GM21737 (cell line): ENCODE results near the gene TAB2.
"Not testable (repeated sequence)": the region's sequence is repeated elsewhere in the genome, so short reads cannot be mapped to it uniquely, and the experiment has no call there.

ENCODE experiments used
- ATAC-seq: cut with Tn5 transposase; IDR thresholded peaks from one replicate; pipeline ENCODE4 v1.9.1; 2021; ENCODE audit warnings: mild to moderate bottlenecking, moderate library complexity; ENCODE audit not compliant: unreplicated experiment

TAB2 gene

DNA sequence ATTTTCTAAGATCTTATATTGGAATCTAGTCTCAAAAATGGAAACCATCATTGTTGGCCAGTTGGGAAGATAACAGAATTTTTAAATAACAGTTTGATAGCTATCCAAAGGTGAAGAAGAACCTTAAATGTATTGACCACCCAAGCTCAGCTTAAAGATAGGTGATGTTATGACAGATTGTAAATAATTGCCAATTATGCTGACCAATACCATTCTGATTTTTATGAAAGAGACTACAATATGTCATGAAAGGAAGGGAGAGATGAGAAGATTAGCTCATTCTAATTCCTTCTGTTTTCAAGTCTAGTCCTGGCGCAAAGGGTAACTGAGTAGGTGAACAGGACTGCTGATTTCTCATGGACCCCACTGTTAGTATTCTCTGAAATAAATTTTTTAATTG is 5.7 kb upstream of the TAB2 start:
- ATAC-seq, result no peak

DNA sequence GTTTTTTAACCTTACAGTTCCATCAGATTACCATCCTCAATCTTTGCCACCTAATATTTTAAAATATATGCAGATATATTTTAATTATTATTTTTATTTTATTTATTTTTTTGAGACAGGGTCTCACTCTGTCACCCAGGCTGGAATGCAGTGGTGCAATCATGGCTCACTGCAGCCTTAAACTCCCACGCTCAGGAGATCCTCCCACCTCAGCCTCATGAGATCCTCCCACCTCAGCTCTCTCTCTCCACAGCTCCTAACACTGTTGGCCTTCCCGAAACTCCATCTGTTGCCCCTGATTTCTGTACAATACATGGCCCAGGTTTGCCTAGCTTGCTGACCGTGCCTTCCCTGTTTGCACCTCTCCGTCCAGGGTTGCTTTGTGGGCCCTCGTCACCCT is 4.4 kb upstream of the TAB2 start:
- no peak for ATAC-seq

DNA sequence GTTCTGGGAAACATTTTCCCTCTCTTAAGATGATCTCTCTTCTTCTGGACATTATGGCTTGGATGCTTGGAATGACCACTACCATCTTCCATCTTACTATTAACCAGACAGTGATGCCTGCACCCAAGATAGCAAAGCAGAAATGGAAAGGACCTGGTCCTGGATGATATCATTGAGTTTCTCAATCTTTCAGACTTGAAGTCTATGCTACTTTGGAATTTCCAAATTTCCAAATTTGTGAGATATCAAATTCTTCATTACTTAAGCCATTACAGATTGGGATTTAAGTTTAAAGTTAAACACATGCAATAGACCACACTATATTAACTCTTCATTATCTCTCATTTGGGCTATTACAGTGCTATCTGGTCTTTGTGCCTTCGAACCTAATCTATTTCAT is 3.7 kb upstream of the TAB2 start:
- ATAC-seq, result no peak

DNA sequence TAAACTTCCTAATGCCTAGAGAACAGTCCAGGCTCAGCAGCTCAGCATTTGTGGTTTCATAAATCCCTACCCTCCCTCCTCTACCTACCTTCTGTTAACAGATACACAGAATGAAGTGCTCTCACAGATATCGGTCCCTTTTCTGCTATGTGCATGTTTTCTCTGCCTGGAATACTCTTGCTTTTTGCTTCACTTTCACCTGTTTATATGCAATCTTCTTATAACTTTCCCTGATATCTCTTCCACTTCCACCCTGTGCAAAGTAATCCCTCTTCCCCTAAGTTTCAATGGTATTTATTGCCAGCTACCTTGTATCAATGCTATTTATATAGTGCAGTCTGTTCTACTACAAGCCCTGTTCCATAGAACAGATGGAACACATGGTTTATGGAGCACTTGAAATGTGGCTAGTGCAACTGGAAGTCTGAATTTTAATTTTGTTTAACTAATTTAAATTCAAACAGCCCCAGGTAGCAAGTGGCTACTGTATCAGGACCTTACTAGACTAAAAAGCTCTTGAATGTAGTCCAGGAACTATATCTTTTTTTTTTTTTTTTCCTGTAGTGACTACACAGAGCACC is 3.1 kb upstream of the TAB2 start:
- ATAC-seq, result no peak

DNA sequence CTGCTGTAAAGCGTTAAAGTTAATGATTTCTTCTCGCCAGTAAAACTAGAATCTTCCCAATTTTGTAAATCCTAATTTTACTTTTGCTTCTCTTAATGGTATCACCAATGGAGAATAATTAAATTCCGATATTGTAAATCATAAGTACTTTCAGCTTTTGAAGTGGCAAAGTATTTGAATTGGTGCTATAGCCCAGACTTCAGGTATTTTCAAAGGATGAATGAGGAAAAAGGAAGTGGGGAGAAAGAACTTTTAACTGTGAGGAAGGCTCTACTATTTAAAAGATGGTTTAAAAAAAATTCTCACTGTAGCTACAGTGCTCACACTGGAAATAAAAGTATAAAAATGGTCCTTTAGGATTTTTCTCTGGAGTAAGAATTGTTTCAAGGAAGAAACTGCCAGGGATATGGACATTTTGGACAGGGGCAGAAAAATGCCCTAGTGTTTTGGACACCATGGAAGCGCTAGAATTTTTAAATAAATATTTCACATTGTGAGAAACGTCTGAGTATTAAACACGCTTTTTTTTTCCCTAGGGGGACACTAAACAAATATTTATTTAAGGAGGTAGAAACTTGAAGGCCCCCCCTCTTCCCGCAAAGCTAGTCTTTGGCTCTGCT is 1.3 kb upstream of the TAB2 start:
- ATAC-seq, result no peak

DNA sequence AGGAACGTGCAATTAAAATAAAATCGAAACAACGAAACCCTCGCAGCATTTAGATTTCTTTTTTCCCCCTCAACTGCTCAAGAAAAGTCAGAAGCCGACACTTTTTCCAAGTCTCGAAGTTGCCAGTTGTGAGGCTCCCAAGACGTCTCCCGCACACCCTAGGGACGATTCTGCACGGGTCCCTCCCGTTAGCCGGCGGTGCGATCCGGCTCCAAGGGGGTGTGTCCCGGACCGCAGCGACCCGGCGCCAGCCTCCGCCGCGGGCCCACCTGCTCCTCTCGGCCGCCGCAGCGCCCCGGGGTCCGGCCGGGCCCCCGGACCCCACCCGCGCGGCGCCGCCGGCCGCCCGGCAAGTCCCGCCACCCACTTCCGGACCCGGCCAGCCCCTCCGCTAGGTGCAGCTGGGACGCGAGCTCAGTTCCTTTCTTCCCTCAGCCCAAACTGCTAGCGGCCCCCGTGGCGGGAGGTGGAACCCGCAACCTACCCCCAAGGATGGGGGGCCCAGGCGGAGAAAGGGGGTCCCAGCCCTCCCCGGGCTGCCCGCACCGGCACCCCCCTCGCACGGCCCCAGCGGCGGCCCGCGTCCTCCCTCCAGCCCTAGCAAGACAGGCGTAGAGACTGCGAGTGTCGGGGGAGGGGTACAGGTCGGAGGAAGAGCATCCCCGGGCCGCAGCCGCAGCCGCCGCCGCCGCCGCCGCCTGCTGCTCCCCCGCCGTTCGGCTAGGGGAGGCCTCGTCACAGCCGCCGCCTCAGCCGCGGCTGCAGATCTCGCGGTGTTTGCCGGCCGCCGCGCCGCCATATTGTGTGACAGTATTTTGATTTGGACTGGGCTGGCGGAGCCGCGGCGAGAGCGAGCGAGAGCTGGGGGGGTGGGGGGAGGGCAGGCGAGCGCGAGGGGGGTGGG is 520 bp upstream of the TAB2 start:
- peak; percentile 70 for ATAC-seq

DNA sequence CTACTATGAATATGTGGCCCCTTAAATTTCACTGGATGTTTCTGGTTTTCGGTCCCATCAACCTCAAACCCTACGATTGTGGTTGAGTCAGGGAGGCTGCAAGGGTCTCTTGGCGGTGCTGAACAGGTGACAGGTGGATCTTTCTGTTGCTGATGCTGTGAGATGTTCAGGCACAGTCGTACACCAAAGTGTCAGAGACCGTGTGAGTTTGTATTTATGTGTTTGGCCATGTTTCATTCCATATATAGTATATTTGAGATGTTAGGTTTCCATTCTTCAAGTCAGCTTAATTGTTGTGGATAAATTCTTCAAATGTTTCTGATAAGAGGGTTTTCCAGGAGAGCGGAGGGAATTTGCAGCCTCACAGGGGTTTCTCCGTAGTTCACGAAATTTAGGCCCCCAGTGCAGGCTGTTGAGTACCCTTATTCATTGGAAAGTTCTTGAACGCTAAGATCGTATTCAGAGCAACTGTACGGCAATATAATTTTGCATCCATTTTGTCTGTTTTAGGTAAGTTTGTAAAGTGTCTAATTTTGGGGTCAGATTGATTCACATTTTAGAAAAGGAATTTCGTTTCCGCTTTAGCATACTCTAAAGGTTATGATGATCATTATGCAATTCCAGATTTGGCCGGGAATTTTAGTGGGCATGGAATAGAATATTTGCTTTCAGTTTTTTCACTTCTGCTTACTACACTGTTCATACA is 1.2 kb downstream of the TAB2 start:
- ATAC-seq, result peak; percentile 20

DNA sequence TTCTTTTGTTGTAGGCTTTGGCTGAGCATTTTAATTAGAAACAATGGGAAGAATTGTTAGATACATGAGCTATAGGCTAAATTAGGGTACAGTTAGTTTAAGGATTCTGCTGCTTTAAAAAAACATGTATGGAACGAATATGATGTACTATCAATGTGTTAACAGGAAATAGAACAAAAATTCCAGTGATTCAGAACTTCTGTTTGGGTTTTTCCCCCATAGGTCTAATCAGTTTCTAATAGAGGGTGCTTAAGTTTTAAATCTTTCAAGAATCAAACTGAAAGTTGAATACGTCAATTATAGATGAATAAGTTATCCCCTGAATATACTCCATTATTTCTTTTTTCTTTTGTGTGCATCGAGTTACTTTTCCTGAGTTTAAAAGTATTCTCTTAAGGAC is 1.9 kb downstream of the TAB2 start:
- ATAC-seq, result no peak

DNA sequence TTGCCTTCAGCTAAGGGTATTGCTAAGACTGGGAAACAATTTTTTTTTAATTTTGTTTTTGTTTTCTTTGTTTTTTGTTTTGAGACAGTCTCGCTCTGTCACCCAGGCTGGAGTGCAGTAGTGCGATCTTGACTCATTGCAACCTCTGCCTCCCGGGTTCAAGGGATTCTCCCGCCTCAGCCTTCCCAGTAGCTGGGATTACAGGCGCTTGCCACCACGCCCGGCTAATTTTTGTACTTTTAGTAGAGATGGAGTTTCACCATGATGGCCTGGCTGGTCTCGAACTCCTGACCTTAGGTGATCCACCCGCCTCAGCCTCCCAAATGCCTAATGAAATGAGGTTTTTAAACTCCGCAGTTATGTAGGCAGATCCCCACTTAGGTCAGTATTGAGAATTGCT is 2.5 kb downstream of the TAB2 start:
- ATAC-seq, result not testable (repeated sequence)

DNA sequence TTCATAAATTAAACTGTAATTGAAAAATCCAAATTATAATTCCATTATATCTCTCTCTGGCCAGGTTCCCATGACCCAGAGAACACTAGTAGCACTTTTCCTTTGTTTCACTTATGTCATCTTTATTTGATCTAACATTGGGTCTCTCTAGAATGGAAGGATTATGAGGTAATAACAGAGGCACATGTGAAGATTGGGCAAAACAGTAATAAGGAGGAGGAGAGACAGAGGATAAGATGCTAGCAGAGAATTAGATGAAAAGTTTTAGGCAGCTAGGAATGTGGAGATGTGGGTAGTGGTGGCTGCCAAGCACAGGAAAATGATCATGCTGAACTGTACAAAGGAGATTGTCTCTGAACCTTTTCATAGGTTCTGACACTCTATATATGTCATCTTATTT is 3.3 kb downstream of the TAB2 start:
- no peak for ATAC-seq

DNA sequence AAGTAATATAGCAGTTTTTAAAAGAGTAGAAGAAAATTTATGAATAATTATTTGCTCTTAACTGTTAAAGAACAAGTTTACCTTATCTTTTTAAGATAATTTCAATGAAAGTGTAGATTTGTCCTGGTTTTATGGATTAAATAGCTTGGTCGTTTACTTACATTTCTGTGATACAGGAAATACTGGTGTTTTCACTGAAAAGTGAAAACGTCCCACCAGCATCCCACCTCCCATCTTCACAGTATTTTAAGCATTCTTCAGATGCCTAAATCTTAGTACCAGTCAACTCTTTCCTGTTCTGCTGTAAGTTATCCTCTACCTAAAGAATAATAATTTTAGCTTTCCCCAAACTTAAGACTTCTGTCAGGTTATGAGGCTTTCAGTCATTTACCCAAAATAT is 5.8 kb downstream of the TAB2 start:
- ATAC-seq, result no peak

DNA sequence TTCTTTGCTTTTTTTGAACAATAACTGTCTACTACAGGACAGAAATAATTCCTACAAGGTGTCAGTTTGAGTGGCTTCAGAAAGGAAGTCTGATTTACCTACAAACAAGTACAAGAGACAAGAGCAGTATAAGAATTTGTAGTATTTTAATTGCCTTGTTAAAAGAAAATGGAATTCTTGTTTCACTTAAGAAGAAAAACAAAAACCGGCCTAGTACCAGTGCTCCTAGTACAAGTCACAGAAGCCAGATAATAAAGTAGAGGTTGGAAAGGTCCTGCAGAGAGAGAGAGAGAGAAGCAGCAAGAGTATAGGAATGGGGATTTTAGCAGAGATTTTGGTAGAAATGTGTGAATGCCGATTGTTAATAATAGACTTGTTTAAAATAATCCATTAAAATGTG is 6.4 kb downstream of the TAB2 start:
- ATAC-seq, result no peak

DNA sequence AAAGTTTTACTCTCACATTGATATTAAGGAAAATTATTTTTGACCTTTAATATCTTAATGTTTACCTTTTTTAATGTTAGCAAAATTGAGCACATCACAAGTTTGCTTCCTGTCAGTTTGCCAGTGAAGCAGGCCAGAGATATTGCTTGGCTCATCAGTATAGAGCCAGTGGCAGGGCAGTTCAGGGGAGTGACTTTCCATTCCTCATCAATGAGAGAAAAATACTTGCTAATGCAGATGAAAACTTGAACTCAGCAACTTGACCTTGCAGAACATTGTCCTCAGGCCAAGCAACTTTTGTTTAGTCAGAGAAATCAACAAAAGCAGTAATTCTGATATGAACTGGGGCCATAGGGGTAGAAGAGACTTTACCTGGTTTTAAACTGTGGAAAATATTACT is 6.9 kb downstream of the TAB2 start:
- ATAC-seq, result no peak

DNA sequence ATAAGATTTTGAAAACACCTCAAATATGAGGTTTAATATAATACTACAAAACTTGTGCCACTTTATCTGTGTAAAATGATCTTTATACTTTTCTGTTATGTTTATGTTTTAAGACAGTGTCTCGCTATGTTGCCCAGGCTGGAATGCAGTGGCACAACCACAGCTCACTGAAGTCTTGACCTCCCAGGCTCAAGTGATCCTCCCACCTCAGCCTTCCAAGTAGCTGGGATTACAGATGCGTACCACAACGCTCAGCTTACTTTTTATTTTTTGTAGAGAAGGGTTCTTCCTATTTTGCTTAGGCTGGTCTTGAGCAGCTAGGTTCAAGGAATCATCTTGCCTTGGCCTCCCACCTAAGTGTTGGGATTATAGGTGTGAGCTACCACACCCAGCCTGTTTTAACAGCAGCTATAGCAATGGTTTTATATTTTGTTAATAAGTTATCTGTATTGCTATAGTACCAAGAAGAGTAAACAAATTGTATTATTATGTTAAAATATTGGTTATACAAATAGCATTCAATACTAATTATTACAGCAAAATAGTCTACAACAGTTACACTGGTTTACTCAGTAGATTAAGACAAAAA is 8.2 kb downstream of the TAB2 start:
- no peak for ATAC-seq

DNA sequence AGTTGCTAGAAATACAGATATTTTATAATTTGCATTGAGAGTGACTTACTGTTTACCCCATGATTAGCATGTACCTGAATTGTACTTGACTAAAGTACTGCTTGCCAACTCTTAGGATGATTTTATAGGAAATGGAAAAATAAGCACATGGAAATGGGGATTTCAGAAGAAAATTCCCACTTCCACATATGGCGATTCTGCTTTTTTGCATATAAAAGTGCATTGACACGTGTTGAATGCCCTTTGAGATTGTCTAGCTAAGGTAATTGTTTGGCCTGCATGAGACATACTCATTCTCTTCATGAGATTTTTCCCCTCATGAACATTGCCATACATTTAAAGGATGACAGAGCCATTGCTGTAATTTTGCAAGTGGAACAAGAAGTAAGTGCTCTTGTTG is 10.1 kb downstream of the TAB2 start:
- ATAC-seq, result no peak

DNA sequence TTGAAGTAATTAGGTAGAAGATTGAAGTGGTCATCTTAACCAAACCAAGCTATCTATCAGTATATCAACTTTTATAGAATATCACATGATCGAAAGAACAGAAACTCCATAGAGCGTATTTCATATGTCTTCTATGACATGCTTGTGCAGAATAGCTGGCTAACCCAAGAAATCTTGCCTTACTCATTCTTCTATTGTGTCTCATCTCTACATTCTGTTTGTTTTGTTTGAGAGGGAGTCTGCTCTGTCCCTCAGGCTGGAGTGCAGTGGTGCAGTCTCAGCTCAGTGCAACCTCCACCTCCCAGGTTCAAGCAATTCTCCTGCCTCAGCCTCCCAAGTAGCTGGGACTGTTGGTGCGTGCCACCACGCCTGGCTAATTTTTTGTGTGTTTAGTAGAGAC is 10.6 kb downstream of the TAB2 start:
- no peak for ATAC-seq

DNA sequence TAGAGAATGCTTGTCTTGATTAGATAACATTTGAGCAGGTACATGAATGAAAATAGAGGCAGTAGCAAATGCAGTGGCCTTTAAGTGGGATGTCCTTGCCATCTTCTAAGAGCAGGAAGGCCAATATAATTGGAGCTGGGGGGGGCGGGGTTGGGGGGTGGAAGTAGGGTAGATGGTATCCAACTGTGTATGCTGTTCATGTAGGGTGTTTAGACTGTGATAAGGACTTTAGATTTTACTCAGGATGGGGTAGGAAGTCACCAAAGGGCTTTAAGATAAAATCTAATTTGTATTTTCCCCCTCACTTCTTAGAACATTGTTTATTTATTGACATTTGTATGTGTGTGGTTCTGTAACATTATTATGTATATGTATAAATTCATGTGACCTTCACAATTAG is 12.0 kb downstream of the TAB2 start:
- ATAC-seq, result no peak

DNA sequence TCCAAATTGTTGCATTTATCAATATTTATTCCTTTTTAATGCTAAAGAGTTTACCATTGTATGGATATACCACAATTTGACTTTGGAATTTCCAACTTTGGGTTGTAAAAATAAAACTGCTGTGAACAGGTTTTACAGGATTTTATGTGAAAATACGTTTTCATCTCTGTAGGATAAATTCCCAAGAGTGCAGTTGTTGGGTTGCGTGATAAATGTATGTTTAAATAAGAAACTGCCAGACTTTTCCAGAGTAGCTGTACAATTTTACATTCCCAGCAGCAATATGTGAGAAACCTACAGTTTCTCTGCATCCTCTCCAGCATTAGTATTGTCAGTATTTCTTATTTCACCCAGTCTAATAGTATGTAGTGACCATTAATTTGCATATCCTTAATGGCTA is 12.6 kb downstream of the TAB2 start:
- ATAC-seq, result no peak

DNA sequence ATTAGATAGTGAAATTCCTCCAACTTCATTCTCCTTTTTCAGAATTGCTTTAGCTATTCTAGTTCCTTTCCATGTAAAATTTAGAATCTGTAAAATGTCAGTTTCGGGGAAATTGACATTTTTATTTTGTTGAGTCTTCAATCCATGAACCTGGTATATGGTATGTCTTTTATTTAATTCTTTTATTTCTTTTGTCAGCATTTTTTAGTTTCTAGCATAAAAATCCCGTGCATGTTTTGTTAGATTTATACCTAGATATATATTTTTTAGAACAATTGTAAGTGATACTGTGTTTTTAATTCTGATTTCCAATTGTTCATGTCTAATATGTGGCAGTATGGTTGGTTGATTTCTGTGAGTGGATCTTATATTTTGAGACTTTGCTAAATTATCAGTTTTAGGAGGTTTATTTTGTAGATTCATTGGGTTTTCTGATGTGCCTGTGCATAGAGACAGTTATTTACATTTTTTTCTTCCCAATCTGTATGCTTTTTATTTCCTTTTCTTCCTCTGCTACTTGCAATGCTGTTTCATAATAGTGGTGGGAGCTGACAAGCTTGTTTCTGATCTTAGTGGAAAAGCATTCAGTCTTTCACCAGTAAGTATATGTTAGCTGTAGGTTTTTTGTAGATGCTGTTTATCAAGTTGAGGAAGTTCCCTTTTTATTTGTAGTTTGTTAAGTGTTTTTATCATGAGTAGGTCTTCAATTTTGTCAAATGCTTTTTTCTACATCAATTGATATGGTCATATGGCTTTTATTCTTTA is 13.7 kb downstream of the TAB2 start:
- no peak for ATAC-seq

DNA sequence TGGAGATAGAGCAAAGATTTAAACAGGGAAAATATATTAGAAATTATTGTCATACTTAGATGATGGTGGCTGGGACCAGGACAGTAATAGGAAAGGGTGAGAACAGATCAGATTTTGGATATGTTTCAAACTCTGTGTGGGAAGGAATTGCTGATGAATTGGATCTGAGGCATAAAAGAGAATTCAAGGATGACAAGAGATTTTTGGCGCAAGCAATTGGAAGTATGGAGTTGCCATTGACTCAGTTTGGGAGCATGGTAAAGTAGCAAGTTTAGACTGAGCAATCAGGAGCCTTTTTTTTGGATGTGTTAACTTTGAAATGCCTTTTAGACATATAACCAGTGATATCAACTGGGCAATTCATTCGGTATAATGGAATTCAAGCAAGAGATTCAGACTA is 14.4 kb downstream of the TAB2 start:
- no peak for ATAC-seq
